ENCODE measurements around the gene ACER3.
"Not testable (repeated sequence)": the region's sequence is repeated elsewhere in the genome, so short reads cannot be mapped to it uniquely, and the experiment has no call there.

The ACER3 gene

DNA sequence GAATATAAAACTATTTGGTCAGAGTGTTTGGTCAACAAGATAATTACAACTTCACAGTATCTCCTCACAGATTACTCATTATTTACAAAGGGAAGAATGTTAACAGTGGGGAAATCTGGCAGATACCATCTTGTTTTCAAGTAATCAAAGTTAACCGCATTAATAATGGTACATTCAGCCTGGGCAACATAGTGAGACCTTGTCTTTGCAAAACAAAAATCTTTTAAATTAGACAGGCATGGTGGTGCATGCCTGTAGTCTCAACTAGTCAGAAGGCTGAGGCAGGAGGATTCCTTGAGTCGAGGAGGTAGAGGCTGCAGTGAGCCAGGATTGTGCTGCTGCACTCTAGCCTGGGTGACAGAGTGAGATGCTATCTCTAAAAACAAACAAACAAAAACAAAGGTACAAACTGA lies 78.5 kb downstream of the ACER3 start:
- DNase-seq = no peak

DNA sequence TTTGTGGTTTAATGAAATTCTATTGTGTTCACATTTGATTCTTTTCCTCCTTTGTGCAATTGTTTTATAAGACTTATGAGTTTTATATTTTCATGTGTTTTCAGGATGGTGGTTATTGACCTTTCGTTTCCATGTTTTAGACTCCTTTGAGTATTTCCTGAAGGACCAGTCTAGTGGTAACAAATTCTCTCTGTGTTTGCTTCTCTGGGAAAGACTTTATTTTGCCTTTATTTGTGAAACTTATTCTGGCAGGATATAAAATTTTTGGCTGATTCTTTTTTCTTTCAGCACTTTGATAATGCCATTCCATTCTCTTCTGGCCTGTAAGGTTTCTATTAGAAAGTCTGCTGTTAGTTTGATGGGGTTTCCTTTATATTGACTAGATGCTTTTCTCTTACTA lies 83.5 kb downstream of the ACER3 start:
- no peak for DNase-seq

DNA sequence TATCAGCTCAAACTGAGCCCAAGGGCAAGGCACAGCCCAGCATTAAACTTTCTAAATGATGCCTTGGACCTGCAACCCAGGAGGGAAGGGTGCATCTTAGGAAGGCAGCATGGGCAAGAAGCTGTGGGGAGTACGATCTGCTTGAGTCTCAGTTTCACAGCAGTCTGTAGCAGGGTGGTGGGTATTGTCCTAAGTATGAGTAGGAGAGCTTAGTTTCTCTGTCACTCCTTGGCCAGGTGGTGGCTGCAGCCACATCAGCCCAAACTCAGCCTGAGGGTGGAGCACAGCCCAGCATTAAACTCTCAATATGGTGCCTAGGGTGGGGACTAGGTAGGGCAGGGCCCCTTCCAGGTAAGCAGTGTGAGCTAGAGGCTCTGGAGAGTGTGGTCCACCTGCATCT lies 85.5 kb downstream of the ACER3 start:
- DNase-seq = no peak

DNA sequence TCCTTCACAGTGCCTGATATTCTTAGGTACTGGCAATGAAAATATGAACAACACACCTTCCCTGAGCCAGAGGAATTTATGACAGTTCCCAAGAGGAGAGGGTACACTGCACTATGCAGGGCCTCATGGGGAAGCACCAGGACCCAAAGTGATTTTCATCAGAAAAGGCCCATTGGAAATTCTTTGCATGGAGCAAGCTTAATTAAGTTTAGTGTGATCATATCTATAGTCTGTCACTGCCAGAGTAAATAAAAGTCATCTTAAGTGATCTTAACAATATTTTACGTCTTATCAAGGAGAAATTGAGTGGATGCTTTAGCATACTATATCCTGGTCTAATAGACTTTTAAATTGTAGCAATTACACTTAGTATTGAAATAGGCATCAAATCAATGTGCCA lies 86.5 kb downstream of the ACER3 start:
- no peak for DNase-seq

DNA sequence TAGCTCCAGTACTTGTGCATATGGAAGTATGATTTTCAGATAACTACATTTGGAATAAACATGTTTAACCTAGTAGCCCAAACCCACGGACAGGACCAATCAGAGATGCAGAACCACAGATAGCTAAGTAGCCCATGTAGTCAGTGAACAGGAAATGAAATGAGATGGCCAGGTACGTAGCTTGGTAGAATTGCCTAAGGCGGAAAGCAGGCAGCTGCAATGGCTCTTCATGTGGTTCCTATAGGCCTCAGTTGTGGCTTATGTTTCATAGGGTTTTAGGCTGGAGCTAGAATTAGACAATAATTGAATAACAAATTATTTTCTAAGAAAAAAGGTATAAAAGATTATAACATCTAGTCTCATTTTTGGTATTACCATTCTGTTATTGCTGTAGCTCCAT lies 87.1 kb downstream of the ACER3 start:
- no peak for DNase-seq

DNA sequence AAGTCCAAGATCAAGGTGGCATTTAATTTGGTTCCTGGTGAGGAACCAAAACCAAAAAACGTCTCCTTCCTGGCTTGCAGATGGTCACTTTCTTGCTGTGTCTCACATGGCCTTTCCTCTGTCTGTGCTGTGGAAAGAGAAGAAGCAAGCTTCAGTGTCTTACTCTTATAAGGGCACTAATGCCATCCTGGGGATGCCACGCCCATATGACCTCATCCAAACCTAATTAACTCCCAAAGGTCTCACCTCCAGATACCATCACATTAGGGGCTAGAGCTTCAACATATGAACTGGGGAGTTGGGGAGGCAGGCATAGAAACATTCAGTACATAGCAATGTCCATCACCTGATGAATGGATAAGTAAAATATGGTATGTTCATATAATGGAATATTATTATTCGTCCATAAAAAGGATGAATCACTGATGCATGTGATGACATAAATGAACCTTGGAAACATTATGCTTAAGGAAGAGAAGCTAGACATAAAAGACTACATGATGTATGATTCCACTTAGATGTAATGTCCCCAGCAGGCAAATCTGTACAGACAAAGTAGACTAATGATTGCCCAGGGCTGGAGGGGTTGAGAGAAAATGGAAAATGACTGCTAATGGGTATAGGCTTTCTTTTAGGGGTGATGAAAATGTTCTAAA lies 94.9 kb downstream of the ACER3 start:
- no peak for DNase-seq

DNA sequence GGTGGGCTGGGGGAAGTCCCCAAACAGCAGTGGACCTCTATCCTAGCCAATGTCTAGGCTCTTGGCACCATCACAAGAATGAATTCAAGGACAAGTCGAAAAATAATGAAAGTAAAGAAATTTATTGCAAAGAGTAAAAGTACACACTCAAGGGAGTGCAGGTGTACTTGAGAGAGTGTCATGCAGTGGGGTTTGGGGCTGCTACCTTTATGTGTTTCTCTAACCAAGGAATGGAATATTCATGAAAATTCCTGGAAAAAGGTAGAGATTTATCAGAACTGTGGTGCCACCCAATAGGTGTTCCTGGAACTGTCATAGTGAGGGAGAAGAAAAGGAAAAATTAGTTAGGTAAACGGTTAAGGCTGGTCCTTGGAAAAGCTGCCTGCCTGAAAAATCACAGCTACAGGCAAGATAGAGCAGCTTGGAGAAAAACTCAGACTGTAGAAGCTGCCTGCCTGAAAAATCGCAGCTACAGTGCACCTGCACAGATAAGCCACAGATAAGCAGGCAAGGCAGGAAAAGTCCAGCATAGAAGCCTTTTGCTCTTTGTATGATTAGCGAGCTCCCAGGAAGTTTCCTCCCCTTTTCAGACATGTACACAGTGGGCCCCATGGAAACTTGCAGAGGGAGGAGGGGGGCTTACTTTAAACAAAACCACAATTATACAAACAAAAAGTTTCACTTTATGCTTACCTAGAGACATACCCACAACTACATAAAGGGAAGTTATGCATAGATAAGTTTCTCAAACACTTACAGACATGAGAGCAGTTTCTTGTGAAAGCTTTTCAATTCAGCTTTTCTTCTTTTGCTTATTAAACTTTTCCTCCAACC lies 102.1 kb downstream of the ACER3 start:
- no peak for DNase-seq

DNA sequence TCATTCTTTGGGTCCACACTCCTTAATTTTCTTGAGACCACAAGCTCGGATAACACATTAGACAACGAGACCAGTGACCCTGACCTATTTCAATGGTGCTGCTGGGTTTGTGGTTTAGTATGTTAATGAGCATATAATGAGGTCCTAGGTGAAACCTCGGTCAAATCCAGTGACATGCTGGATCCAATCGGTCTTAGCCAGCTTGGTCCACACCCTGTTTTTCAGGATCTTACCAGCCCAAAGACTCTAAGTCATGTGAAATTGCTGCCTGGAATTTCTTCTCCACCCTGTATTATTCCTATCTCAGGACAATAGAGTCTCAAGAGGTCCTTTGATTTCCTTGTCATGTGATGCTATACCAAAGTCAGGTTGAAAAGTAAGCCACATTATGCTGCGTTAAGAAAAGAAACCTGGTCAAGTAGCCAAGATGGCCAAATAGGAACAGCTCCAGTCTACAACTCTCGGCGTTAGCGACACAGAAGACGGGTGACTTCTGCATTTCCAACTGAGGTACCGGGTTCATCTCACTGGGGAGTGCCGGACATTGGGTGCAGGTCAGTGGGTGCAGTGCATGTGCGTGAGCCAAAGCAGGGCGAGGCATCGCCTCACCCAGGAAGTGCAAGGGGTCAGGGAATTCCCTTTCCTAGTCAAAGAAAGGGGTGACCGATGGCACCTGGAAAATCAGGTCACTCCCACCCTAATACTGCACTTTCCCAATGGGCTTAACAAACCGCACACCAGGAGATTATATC lies 102.9 kb downstream of the ACER3 start:
- not testable (repeated sequence) for DNase-seq

DNA sequence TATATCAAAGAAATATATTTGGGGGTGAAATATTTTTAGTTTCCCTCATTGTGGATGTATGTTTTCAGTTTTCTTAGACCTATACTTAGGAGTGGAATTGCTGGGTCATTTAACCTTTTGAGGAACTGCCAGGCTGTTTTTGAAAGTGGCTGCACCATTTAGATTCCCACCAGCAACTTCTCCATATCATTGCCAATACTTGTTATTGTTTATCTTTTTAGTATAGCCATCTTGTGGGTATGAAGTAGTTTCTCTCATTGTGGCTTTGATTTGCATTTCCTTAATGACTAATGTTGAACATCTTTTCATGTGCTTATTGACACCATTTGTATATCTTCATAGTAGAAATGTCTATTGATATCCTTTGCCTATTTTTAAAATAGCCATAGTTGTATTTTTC lies 111.3 kb downstream of the ACER3 start:
- DNase-seq = no peak

DNA sequence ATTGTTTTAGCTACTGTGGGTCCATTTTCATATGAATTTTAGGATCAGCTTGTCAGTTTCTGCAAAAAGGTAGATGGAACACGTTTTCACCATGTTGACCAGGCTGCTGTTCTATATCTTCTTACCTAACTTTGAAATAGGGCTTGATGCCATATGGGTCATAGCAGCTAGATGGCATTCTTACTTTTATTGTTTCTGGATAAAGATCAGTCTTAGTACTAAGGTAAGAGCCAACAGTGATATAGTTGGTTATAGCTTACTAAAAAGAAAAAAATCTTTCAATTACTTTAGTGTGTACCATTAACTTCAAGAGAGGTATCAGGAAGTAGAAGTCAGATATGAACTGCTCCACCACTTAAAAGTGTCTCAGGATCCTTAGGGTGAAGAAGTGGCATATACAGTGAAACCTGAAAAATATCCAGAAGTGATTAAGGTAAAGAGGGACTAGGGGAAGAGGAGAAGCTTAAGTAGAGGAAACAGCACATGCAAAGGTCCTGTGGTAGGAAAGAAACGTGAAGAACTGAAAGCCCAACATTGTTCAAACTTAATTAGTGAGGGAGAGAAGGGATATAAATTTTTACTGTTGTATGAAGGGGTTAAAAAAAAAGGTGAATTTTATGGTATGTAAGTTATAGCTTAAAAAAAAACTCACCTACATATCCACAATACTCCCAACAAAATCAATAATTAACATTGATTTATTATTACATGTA lies 113.6 kb downstream of the ACER3 start:
- DNase-seq = no peak

DNA sequence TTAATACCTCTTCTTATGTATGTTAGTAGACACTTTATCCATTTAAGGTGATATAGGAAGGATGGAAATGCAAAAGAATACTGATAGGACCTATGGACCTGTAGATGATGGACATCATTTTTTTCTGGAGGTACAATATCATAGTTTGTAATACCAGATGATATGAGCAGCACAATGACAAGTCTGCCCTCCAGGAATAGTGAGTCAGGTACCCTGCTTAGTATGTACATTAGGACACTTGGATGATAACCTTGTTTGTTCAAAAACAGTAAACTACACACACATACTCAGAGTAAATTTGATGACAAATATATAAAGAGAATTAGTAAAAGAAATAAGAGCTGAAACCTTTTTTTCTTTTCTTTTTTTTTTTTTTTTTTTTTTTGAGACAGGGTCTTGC lies 114.8 kb downstream of the ACER3 start:
- DNase-seq = no peak

DNA sequence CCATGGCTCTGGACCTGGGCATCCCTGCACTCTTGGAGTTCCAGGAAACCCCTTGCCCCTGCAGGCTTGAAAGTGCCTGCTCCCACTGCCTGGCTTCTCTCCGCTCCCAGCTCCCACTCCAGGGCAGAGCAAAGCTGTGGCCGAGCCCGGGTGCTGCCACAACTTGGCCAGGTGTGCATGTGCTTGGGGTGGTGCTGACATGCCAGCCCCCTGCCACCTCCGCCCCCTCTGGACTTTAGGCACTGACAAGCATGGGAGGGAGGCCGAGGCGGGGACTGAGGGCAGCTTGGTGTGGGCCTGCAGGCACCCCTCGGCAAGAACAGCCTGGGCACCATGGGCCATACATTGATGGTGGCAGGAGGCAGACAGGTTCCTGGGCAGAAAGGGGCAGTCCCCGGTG lies 117.1 kb downstream of the ACER3 start:
- DNase-seq = no peak

DNA sequence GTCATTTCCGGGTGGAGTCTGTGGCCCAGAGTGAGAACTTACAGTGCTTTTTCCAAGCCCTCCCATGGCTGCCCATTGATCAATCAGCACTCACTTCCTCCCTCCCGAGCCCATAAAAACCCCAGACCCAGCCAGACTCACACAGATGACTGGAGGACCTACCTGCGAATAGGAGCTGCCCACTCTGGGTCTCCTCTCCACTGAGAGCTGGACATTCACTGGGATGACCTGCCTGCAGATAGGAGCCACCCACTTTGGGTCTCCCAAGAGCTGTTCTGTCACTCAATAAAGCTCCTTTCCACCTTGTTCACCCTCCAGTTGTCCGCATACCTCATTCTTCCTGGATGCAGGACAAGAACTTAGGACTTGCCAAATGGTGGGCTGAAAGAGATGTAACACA lies 117.5 kb downstream of the ACER3 start:
- DNase-seq = no peak

DNA sequence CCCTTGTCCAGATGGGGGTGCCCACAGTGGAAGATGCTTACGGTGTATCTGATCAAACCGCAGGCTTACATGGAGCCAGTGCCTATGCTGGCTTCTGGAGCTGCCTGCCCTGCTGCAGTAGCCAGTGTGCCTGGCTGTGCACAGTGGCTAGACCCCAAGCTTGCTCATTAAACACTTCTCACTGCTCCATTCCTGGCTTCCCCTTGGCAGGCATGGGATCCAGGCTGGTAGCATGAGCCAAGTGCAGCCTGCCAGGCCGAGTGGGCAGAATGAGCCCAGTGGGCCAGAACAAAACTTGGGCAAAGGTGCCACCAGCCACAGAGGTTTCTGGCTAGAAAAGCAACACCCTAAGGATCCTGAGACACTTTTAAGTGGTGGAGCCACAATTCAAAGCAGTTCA lies 118.1 kb downstream of the ACER3 start:
- no peak for DNase-seq

DNA sequence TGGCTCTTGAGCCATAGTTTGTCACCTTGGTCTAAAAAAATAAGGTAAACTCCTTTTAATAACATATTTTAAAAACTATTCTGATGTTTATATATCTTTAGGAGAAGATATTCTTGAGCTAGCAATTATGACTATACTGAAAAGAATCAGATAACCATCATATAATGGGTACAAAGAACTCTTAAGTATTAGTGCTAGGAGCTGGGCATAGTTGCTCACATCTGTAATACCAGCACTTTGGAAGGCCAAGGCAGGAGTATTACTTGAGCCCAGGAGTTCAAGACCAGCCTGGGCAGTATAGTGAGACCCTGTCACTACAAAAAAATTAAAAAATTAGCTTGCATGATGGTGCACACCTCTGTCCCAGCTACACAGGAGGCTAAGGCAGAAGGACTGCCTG lies 119.5 kb downstream of the ACER3 start:
- DNase-seq = no peak

DNA sequence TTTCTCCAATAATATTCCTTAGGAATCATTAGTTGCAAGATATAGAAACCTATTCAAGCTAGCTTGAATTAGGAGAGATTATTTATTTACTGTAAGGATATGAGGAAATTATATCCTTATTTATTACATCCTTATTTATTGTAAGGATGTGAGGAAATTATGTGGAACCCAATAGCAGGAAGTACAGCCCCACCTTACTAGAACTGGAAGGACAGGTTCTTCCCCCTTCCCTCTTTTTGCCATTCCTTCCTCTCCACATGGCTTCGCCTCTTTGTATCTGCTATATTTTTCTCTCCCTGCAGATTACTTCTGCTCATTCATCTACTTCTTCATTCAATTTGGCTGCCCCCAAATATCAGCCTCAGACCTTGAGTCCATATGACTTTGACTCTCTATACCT lies 124.0 kb downstream of the ACER3 start:
- no peak for DNase-seq

DNA sequence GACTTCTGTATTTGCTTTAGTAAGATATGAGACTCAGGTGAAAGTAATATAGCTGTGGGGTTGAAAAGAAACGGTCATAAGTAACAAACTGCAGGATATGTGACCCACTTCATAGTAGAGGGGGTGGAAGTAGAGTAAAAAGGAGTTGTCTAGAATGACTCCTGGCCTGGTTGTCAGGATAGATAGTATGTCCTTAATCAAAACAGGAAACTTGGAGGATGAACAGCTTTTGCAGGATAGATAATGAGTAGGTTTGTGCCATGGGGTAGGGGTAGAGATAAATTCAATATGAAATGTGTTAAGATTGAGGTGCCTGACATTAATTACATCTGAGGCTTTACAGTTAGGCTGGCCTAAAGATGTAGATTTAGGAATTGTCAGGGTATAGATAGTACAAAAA lies 126.5 kb downstream of the ACER3 start:
- DNase-seq = no peak

DNA sequence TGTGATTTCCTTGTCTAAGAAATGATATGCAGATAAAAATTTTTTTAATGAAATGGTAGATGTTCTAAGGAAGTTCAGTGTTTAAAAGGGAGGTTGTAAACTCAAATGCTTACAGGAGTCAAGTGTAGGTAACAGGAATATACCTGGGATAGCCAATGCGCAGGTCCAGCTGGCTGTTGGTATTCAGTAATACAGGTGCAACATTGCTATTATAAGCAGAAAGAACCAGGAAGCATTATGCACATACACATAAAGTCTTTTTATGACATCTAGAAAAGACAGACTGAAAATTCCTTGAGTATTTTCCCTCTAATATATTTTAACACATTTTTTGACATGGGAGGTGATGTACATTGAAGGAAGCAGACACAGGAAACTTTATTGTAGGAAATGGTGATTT lies 129.9 kb downstream of the ACER3 start:
- no peak for DNase-seq

DNA sequence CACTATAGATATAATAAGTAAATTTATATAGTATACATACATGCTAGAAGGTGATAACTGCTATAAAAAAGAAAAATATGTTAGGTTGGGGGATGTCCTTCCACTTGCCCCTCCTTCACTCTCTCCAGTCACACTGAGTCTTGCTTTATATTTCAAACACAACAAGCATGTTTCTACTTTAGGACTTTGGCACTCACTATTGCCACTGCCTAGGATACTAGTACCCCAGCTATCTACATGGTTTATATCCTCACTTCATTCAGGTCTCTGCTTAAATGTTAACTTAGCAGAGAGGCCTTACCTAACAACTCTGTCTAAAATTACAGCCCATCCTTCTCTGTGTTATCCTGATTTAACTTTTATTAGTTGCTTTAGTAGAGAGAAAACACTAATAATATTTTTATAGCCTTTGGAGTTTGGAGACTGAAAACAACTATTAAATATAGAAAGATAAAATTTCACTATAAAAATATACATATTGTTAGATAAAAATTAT lies 134.4 kb downstream of the ACER3 start:
- no peak for DNase-seq

DNA sequence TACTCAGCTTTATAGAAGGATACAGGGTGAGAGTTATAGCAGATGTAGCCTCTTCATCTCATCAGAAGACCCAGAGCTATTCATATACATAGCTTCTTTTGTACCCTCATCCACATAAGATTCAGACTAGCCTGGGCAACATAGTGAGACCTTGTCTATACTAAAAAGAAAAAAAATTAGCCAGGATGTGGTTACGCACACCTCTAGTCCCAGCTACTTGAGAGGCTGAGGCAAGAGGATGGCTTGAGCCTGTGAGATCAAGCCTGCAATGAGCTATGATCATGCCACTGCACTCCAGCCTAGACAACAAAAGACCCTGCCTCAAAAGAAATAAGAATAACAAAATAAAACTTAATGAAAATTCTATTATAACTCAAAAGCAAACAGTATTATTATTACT lies 136.8 kb downstream of the ACER3 start:
- no peak for DNase-seq

DNA sequence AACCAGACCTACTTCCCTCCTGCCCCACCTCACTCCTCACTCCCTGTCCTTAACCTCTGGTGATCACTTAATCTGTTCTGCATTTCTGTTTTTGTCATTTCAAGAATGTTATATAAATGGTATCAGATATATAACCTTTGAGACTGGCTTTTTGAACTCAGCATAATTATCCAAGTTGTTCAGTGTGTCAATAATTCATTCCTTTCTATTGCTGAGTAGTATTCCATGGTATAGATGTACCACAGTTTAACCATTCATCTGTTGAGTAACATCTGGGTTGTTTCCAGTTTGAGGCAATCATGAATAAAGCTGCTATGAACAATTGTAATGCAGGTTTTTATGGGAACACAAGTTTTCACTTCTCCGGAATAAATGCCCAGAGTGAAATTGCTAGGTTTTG lies 138.9 kb downstream of the ACER3 start:
- no peak for DNase-seq

DNA sequence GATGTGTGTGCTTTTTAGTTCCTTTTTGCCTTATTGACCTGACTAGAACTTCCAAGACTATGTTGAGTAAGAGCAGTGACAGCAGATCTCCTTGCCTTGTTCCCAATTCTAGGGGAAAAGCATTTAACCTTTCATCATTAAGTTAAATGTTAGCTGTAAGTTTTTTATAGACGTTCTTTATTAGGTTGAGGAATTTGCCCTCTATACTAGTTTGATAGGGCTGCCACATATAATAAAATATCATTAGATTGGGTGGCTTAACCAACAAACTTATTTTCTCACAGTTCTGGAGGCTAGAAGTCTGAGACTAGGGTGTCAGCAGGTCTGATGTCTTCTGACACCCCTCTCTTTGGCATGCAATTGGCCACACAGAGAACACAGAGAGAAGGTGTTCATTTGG lies 140.9 kb downstream of the ACER3 start:
- DNase-seq = no peak

DNA sequence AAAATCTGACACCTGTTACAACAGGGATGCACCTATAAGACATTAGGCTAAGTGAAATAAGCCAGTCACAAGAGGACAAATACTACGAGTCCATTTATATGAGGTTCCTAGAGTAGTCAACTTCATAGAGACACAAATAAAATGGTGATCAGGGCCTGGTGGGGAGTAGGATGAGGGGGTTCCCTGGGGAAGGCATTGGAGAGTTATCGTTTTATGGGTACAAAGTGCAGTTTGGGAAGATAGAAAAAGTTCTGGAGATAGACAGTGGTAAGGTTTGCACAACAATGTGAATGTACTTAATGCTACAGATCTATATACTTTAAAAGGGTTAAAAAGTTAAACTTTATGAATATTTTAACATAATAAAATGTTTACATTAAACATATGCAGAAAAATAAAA lies 142.1 kb downstream of the ACER3 start:
- DNase-seq = no peak
